HepG2 (cell line): ENCODE data around the gene OPRL1. TPM values are rescaled to one million over a fixed set of nuclear protein-coding genes. Genes with fewer than 3 reads are reported as not detected.

Experiments used
- ARNT2 ChIP-seq: sonication (generic); formaldehyde crosslinking; IDR thresholded peaks from 2 replicates; pipeline ENCODE4 v1.8.0; 2022; ENCODE audit warnings: mild to moderate bottlenecking, low read depth, missing genetic modification reagents, moderate library complexity
- ATAD3A ChIP-seq: sonication (generic); formaldehyde crosslinking; IDR thresholded peaks from 2 replicates; pipeline ENCODE4 v1.4.0; 2020; ENCODE audit warnings: missing genetic modification reagents
- KDM1A ChIP-seq: IDR thresholded peaks from 2 replicates; pipeline ENCODE4 v1.6.1; 2016; ENCODE audit warnings: missing compliant biosample characterization
- MIXL1 ChIP-seq: IDR thresholded peaks from 2 replicates; pipeline ENCODE4 v1.6.1; 2016
- MTF1 ChIP-seq: sonication (generic); formaldehyde crosslinking; IDR thresholded peaks from 2 replicates; pipeline ENCODE4 v1.5.0; 2020; ENCODE audit warnings: missing genetic modification reagents
- NRL ChIP-seq: sonication (generic); formaldehyde crosslinking; IDR thresholded peaks from 2 replicates; pipeline ENCODE4 v1.5.0; 2020; ENCODE audit warnings: missing genetic modification reagents, mild to moderate bottlenecking, moderate library complexity, borderline replicate concordance
- PHB2 ChIP-seq: fragments of 450-650 bp; IDR thresholded peaks from 2 replicates; pipeline ENCODE4 v1.6.1; 2018; ENCODE audit not compliant: partially characterized antibody
- SYNCRIP ChIP-seq: fragments of 200-400 bp; formaldehyde crosslinking; IDR thresholded peaks from 2 replicates; pipeline ENCODE4 v1.6.1; 2018; ENCODE audit warnings: mild to moderate bottlenecking, low read depth, low read length; ENCODE audit not compliant: insufficient read depth
- TFAP4 ChIP-seq: sonication (generic); IDR thresholded peaks from 2 replicates; pipeline ENCODE4 v1.6.1; 2016; ENCODE audit warnings: low read depth, borderline replicate concordance
- ZNF607 ChIP-seq: sonication (generic); formaldehyde crosslinking; IDR thresholded peaks from 2 replicates; pipeline ENCODE4 v1.5.1; 2020; ENCODE audit warnings: missing genetic modification reagents, mild to moderate bottlenecking, borderline replicate concordance
- ZNF660 ChIP-seq: sonication (generic); formaldehyde crosslinking; IDR thresholded peaks from 2 replicates; pipeline ENCODE4 v1.5.1; 2020; ENCODE audit warnings: mild to moderate bottlenecking, low read depth, missing genetic modification reagents, borderline replicate concordance
- ZNF672 ChIP-seq: sonication (generic); formaldehyde crosslinking; IDR thresholded peaks from 2 replicates; pipeline ENCODE4 v1.8.1; 2022; ENCODE audit warnings: missing genetic modification reagents
- ZNF710 ChIP-seq: sonication (generic); formaldehyde crosslinking; IDR thresholded peaks from 2 replicates; pipeline ENCODE4 v1.5.0; 2020; ENCODE audit warnings: mild to moderate bottlenecking, missing genetic modification reagents, borderline replicate concordance
- ZXDC ChIP-seq: sonication (generic); formaldehyde crosslinking; IDR thresholded peaks from 2 replicates; pipeline ENCODE4 v1.5.0; 2020; ENCODE audit warnings: mild to moderate bottlenecking, missing genetic modification reagents
- polyA plus RNA-seq, 8 experiments: library from polyadenylated mRNA; depleted of rRNA in 3 of 8; stranded (reverse) in 7 of 8; unstranded in 1 of 8; fragments of >200 nt; fragmentation: Illumina TruSeq in 4 of 8; extraction: Trizol in 4 of 8; gene quantifications; 2 replicates each; pipeline versions ENCODE4 v1.2.1 to v1.2.3, GENCODE V29; 2011 to 2016; ENCODE audit warnings: low read depth in 4 of 8, missing spikeins in 1 of 8, mixed read lengths in 1 of 8; ENCODE audit not compliant: insufficient read depth in 1 of 8
- total RNA-seq, 5 experiments: library from RNA; depleted of rRNA; stranded (reverse); fragments of >200 nt; fragmentation: Illumina TruSeq; extraction: Trizol; gene quantifications; 2 replicates each; pipeline ENCODE4 v1.2.3, GENCODE V29; 2016; ENCODE audit warnings: low read depth in 1 of 5
- TF ChIP-seq, protein P1 (sequence below): IDR thresholded peaks from 2 replicates; pipeline ENCODE4 v1.6.1; 2016
- TF ChIP-seq, protein P2 (sequence below): IDR thresholded peaks from 2 replicates; pipeline ENCODE4 v1.6.1; 2016; ENCODE audit warnings: control low read depth
- TF ChIP-seq, protein P3 (sequence below): sonication (generic); formaldehyde crosslinking; IDR thresholded peaks from 2 replicates; pipeline ENCODE4 v1.5.0; 2020; ENCODE audit warnings: missing genetic modification reagents, mild to moderate bottlenecking, borderline replicate concordance

The OPRL1 gene
- total and polyA plus RNA-seq, 2 of the 13 experiments (the other 11 are each of a cell fraction or from before 2014, with no cell fraction given): 0.35 to 0.71 TPM

- TF ChIP-seq ZNF710 (no peak), TFAP4 (peak; percentile 29; the same call in 1 of the 2 replicates), ARNT2 (CRISPR knock-in tag) (peak; percentile 88), MIXL1 (CRISPR knock-in tag) (peak; percentile 82), ZXDC (0 out of 2 replicates have a peak, but pooled peaks have one; percentile 88), MTF1 (CRISPR knock-in tag) (no peak), KDM1A (CRISPR knock-in tag) (peak; percentile 42; the same call in 1 of the 2 replicates), ATAD3A (CRISPR knock-in tag) (peak; percentile 88; the same call in 1 of the 2 replicates), SYNCRIP (no peak), PHB2 (no peak), ZNF660 (CRISPR knock-in tag) (peak; percentile 91; the same call in 1 of the 2 replicates), ZNF607 (peak; percentile 96), NRL (CRISPR knock-in tag) (peak; percentile 98), ZNF672 (CRISPR knock-in tag) (peak; percentile 63; the same call in 1 of the 2 replicates)
- TF ChIP-seq, protein P1, sequence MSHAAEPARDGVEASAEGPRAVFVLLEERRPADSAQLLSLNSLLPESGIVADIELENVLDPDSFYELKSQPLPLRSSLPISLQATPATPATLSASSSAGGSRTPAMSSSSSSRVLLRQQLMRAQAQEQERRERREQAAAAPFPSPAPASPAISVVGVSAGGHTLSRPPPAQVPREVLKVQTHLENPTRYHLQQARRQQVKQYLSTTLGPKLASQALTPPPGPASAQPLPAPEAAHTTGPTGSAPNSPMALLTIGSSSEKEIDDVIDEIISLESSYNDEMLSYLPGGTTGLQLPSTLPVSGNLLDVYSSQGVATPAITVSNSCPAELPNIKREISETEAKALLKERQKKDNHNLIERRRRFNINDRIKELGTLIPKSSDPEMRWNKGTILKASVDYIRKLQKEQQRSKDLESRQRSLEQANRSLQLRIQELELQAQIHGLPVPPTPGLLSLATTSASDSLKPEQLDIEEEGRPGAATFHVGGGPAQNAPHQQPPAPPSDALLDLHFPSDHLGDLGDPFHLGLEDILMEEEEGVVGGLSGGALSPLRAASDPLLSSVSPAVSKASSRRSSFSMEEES (CRISPR knock-in tag): peak; percentile 91
- TF ChIP-seq, protein P2, sequence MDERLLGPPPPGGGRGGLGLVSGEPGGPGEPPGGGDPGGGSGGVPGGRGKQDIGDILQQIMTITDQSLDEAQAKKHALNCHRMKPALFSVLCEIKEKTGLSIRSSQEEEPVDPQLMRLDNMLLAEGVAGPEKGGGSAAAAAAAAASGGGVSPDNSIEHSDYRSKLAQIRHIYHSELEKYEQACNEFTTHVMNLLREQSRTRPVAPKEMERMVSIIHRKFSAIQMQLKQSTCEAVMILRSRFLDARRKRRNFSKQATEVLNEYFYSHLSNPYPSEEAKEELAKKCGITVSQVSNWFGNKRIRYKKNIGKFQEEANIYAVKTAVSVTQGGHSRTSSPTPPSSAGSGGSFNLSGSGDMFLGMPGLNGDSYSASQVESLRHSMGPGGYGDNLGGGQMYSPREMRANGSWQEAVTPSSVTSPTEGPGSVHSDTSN (CRISPR knock-in tag): no peak
- TF ChIP-seq, protein P3, sequence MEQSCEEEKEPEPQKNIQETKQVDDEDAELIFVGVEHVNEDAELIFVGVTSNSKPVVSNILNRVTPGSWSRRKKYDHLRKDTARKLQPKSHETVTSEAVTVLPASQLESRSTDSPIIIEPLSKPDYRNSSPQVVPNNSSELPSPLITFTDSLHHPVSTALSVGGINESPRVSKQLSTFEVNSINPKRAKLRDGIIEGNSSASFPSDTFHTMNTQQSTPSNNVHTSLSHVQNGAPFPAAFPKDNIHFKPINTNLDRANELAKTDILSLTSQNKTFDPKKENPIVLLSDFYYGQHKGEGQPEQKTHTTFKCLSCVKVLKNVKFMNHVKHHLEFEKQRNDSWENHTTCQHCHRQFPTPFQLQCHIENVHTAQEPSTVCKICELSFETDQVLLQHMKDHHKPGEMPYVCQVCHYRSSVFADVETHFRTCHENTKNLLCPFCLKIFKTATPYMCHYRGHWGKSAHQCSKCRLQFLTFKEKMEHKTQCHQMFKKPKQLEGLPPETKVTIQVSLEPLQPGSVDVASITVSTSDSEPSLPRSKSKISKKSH (CRISPR knock-in tag): peak; percentile 93
Observed at GRCh38 chr20:64062596-64063388, 17.1 kb upstream of the OPRL1 start, which contains the start of gene TCEA2 (continued).
